ENCODE measurements around the gene ZFYVE27.
"Not testable (repeated sequence)": the region's sequence is repeated elsewhere in the genome, so short reads cannot be mapped to it uniquely, and the experiment has no call there.

Gene ZFYVE27, protein sequence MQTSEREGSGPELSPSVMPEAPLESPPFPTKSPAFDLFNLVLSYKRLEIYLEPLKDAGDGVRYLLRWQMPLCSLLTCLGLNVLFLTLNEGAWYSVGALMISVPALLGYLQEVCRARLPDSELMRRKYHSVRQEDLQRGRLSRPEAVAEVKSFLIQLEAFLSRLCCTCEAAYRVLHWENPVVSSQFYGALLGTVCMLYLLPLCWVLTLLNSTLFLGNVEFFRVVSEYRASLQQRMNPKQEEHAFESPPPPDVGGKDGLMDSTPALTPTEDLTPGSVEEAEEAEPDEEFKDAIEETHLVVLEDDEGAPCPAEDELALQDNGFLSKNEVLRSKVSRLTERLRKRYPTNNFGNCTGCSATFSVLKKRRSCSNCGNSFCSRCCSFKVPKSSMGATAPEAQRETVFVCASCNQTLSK

DNA sequence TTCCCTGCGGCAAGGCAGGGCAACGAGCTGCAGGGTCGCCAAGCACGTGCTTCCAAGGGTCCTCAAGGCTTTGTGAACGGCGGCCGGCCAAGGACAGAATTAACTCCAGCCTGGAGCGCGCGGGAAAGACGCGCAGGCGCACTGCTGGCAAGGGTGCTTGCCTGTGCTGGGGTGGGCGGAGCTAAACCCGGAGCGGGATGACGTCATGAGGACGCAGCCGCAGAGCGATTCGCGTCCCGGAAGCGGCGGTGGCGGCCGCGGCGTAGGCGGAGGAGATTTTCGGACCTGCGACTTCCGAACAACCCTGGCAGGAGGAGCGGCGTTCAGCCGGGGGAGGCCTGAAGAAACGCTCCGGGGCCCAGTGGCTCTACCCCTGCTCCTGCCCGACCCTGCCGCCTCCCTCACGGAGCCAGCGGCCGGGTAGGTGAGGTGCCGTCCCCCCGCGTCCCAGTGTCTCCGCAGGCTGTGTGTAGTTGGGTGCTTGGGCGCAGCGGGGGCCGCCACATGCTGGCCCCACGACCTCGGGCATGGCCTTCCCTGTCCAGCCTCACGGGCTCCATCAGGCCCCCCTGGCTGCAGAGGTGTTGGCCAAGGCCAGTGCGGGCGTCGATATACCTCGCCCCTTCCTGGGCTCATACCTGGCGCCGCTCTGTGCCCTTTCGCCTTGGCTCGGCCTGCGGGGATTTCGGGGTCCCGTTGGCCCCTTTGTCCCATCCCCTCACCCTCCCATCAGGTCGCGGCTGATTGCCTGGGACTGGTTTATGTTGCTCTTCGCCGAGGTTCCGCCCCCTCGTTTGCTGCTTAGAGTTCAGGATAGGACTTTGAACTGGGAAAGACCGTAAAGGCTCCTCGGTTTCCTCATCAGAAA lies at the start of gene ZFYVE27:
Gene ZFYVE27, plus strand, starts transcription at position 227 of the 868 bp plus-strand sequence. CDS start 1,350 bp downstream, outside the sequence.
- peak; percentile 90 for DNase-seq

DNA sequence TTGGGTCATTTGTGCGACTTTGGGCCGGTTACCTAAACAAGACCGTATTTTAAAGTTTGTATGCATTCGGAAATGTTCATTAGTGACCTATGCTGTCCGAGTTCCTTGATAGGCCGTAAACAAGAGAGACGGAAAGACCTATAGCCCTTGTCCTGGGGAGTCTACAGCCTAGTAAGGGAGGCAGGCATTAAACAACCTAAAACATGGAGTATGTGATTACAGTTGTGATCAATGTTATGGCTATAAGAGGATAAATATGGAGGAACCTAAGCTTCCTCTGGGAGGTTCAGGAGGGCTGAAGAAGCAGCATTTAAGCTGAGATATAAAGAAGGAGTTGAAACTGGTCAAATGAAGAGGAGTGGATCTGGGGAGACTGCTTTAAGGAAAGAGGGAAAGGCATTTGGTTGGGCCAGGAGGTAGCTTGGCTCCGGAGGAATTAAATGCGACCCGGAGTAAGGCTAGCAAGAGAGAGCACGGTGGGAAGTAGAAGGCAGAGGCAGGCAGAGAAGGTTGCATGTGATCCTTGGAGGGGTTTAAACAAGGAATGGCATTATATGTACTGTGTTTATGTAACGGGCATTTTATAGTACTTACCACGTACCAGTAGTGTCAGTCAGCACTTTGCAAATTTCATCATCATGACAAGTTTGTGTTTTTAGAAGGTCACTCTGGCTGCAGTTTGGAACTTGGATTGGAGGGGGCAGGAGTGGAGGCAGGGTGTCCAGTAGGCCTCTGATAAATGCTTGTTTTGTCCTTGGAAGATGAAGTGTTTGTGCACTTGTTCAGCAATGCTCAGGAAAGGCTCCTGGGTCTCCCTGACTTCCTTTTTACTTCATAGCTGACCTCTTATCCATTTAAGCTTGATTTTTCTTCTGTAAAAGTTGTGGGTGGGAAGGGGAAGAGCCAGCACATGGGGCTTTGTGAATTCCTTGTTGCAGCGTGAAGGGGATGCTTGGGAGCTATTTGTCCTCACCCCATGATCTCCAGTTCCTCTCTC lies 48.8 kb upstream of the ZFYVE27 start:
- DNase-seq, result no peak

DNA sequence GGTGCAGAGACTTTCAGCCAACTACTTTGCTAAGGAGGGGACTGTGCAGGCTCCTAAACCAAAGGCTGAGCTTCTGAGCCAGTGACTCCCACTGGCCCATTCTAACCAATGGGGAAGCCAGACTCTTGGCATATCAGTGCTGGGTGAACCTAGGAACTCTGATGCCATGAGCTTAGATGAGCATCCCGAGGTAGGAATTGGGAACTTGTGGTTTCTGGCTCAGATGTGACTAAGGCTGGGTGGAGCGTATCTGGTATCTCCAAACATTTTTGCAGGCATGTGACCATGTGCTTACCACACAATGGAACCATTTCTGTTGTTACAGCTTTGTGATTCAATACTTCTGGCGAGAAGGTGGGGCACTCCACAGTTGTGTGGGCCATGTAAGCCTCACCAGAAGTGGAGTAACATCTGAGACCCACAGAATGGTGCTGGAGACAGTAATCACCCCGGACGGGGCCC lies 47.3 kb upstream of the ZFYVE27 start:
- no peak for DNase-seq

DNA sequence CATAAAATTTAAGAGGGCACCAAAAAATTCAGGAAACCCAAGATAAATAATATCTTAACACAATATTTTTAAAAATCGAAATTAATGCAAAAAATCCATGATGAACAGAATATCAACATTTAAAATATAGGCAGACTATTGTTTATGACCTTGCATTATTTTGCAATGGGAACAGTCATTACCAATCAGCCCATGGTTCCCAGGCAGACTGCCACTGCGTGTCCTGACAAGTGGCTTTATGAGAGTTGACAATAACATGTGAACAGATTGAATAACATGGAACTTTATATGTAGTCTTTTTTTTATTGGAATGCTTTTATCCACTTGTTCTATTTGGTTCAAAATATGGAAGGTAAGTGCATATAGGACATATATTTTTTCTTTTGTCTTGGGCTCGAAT lies 46.8 kb upstream of the ZFYVE27 start:
- no peak for DNase-seq

DNA sequence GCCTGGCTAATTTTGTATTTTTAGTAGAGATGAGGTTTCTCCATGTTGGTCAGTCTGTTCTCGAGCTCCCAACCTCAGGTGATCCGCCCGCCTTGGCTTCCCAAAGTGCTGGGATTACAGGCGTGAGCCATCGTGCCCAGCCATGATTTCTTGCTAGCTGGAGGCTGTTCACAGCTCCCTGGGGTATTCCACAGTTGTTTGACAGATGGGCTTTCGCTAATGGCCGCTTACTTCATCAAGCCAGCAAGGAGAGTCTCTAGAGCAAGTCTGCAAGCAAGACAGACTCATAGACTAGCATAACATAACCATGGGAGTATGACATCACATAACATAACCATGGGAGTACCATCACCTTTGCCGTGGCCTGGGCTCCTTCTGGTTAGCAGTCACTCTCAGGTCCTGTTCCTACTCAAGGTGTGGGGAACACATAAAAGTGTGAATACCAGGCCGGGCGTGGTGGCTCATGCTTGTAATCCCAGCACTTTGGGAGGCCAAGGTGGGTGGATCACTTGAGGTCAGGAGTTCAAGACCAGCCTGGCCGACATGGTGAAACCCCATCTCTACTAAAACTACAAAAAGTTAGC lies 38.8 kb upstream of the ZFYVE27 start:
- DNase-seq, result not testable (repeated sequence)

DNA sequence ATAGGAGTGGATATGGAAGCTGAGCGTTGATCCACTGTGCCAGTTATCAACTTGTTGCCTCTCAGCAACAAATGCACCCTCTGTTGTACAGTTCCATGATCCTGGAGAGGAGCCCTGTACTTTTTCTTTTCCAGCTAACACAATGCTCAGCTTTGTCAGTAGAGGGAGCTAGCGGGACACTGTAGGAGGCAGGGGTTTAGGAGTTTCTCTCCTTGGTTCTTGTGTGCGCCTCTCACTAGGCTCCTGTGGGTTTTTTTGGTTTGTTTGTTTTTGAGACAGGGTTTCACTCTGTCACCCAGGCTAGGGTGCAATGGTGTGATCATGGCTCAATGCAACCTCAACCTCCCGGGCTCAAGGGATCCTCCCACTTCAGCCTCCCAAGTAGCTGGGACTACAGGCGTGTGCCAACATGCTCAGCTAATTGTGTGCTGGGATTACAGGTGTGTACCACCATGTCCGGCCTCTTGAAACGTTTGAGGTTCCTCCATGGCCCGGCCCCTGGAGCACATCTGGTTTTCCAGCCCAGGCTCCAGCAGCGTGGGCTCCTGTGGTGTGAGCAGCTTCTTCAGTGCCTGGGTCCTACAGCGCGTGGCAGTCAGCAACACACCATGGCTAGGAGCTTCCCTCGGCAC lies 35.4 kb upstream of the ZFYVE27 start:
- DNase-seq, result peak; percentile 47

DNA sequence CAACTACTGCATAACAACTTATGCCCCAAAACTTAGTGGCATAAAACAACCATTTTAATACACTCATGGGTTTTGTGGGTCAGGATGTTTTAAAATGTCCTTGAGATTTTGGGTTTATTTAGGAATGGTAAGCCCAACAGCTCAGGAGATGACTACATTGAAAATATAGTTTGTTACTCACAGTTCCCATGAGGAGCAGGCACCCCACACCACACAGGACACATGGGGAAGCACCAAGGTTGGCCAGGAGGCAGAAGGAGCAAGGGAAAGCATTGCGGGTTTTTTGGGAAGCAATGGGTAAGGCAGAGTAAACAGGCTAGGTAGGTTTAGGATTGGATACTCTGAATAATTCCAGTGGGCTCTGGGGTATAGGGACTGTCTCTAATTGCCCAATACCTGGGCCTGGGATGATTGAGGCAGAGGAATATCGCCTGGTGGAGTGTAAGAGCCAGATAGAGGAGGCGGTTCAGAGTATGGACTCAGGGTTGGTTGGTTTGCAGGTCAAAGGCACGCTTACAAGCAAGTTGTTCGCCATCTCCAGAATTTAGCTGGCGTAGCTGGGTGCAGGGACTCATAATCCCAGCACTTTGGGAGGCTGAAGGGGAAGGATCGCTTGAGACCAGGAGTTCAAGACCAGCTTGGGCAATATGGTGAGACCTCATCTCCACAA lies 33.4 kb upstream of the ZFYVE27 start:
- DNase-seq, result no peak

DNA sequence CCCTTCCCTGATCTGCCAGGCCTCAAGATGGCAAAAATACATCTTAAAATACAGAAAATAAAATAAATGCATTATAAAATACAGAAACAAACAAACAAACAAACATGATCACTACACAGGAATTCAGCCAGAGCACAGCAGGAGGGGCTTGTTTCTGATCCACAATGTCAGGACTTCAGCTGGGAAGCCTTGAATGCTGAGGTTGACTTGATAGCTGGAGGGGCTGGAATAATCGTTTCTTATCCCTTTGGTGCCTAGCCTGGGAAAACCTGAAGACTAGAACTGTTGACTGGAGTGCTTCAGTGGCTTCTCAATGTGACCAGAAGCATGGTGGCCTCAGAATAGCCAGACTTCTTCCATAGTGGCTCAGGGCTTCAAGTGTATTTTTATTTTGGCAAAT lies 32.6 kb upstream of the ZFYVE27 start:
- DNase-seq, result no peak

DNA sequence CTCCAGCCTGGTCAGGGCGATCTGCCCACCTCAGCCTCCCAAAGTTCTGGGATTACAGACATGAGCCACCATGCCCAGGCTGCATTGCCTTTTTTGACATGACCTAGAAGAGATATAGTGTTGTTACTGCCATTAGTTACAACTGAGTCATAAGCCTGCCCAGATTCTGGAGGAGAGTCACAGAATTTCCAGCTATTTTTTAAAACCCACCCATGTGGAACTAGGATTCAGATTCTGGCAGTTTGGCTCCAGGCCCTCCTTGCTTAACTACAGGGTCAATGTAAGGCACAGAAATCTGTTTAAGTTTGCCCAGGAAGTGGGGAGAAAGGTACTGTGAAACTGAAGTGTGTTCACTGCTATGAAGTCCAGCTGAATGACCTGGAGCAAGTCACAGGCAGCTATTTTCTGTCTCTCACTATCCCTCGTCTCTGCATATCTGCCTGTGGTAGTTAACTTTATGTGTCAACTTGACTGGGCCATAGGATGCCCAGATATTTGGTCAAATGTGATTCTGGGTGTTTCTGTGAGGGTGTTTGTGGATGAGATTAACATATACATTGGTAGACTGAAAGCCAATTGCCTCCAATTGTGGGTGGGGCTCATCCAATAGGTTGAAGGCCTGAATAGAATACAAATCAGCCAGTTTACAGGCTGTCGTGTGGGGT lies 31.8 kb upstream of the ZFYVE27 start:
- no peak for DNase-seq

DNA sequence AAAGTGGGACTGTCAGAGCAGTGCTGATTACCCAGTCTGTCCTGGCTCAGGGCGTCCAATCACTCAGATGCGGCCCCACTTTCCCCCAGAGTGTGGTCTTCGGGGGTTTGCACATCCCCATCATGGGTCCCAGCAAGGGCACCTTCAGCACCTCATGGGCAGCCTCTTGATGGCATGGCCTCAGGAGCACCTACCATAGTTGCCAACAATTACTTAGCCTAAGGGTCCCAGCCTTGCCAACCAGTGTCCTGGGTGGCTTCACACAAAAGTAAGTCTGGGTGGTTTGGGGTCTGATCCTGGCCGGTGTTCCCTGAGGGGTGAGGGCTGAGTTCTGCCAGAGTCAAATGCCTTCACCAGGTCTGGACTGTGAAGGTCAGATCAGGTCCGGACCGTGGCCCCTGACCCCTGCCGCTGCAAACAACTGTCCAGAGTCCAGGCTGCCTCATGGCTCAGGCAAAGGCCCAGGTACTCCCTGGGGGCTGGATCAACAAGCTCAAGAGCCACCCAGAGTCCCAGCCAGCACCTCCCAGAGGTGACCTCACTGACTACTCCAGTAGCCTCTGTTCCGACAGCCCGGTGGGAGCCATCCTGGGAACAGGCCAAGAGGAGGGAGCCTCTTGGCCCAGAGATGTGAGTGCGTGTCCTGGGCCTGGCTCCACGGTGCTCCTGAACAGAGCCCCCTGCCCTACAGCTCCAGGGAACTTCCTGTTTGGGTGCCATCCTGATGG lies 29.6 kb upstream of the ZFYVE27 start:
- no peak for DNase-seq

DNA sequence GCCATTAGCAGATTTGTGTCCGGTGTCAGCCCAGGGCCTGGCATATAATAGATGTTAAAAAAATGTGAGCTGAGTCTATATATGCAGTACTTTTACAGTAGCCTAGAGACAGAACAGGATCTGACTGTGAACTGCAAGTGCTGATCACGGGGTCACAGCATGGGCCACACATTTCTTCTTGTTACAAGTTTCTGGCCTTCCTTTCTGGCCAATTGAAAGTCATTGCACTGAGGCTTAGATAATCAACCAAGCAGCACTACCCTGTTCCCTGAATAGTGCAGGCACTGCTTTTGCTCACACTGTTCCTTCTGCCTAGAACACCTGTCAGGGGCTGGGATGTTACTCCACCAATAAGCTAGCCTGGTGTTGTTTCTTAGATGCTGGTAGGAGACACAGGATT lies 28.8 kb upstream of the ZFYVE27 start:
- DNase-seq, result no peak

DNA sequence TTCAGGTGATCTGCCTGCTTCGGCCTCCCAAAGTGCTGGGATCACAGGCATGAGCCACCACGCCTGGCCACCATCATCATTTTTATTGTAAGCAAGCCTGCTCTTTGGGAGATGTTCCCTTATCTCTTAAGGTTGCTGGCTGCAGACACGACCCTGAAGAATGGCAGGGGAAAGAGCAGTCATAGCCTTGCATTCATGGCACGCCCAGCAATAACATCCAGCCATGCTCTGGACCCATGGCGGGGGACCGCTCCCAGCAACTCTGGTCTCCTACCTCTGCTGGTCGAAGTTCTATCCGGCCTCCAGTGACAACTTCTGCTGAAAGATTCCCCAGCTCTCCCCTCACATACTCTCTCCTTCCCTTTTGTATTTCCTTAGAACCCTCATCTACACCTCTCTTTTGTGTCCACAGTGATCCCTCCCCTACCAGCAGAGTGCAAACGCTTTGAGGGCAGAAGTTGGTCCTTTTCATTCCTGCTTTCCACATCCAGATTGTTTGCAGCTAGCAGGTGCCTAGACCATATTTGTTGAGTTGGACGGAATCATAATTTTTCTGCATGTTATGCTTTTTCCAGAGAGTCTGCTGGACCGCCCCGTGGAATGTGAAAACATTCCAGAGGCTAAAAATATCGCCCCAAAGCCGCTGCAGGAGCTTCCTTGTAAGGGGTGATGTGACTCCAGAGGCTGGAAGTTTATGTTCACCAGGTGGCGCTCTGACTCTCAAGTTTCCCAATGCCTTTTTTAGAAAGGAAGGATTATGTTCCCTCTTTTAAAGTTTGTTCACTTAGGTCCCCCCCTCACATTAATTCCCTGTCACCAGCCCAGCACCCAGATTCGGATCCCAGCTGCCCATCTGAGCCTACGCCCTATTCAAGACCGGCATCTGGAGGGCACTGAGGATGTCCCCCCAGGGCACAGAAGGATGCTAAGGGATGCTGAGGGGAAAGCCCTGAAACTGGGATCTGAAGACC lies 27.7 kb upstream of the ZFYVE27 start:
- DNase-seq, result no peak

DNA sequence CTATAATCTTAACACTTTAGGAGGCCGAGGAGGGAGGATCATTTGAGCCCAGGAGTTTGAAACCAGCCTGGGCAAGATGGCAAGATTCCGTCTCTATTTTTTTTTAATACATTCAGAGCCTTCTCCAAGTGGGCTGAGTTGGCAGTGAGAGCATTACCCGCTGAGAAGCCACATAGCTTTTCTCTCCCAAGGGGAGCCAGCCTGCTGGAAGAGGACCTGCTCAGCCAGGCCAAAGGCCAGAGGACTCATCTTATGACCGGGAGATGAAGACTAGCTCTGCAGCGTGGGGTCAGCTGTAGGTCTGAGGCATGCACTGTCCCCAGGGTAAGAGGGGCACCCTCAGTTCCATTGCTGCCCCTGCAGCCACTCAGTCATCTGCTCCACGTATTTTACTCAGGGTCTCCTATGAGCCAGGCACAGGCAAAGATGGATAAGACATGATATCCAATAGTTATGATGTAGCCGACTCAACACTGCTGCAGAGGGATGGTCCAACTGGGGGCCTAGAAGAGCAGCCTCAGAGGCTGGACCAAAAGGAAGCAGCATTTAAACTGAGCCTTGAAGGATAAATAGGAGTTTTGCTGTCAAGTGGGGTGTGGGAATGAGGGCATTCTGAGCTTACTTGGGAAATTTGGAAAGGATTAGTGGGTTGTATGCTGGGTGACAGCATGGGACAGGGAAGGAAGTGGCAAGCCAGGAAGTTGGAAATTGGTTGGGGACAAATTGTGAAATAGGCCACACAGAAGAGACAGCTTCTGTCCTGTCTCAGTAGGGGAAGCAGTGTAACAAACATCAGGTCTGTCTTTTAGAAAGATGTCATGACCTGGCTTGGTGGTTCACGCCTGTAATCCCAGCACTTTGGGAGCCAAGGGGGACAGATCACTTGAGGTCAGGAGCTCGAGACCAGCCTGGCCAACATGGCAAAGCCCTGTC lies 25.0 kb upstream of the ZFYVE27 start:
- DNase-seq, result no peak

DNA sequence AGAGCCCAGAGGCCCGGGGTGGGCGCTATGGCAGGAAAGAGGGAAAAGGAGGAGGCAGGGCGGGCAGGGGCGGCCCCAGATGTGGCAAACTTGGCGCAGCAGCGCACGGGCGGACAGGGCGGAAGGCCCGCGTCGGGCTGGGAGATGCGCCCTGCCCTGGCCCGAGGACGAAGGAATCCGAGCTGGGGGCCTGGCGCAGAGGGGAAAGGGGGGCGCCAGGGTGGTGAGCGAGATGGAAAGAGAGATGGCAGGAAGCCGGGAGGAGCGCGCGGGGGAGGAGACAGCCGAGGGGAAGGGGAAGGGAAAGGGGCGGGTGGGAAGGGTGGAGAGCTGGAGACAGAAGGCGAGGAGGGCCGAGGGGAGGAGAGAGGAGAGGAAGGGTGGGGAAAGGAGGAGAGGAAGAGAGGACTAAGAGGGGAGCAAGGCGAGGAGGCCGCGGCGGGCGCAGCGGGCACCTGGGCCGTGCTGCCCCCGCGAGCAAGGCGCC lies 23.5 kb upstream of the ZFYVE27 start, which contains the start of gene MARVELD1:
Gene MARVELD1, plus strand, starts transcription at position 392 of the 487 bp plus-strand sequence. CDS start 147 bp downstream, outside the sequence.
- peak; percentile 54 for DNase-seq

DNA sequence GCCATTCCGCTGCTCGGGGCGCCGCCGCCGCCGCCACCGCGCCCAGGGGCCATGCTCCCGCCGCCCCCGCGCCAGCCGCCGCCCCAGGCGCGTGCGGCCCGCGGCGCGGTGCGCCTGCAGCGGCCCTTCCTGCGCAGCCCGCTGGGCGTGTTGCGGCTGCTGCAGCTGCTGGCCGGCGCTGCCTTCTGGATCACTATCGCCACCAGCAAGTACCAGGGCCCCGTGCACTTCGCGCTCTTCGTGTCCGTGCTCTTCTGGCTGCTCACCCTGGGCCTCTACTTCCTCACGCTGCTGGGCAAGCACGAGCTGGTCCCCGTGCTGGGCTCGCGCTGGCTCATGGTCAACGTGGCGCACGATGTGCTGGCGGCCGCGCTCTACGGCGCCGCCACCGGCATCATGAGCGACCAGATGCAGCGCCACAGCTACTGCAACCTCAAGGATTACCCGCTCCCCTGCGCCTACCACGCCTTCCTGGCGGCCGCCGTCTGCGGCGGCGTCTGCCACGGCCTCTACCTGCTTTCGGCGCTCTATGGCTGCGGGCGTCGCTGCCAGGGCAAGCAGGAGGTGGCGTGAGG lies 23.0 kb upstream of the ZFYVE27 start:
- peak; percentile 63 for DNase-seq

DNA sequence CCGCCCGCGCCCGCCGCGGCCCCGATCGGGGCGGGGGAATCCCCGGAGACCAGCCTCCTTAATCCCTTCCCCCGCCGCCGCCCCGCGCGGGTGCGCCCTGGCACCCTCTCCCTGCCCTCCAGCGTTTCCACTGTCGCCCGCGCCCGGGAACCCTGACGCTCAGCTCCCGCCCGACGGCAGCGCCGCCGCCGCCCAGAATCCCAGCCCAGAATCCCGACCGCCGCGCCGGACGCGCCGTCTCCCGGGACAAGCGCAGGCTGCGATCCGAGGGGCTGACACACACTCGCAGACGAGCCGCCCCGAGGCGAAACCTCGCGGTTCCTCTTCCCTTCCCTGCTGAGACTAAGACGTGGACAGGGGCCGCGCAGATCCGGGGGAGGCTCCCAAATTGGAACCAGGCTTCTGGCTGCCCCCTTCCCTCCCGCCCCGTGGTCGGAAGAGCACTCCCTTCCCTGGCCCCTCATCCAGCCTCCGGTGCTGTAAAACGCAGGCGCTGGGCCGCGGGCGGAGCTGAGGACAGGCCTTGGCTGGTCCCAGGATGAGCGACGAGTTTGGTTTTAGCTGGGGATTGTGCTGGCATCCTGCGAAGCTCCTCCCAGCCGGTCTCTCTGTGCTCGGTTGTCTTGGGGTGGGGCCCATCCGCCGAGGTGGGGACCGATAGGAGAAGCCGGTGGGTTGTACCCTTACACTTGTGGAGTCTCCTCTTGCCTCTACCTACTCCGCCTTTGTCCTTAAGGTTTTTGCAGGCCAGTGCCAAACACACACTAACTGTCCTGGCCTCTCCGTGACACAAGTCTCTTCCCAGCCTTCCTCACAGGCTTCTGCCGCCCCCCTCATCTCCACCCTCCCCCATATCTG lies 22.3 kb upstream of the ZFYVE27 start:
- no peak for DNase-seq
